Measurements from ENCODE around the gene TAF1B.

The TAF1B gene

GRCh38 chr2:9968553-9969497, 125.6 kb downstream of the TAF1B start:
- DNase-seq: no peak

- DNase-seq: no peak
Measured at GRCh38 chr2:9970200-9971044, 127.1 kb downstream of the TAF1B start.

- no peak for DNase-seq
Measured at GRCh38 chr2:9971105-9971818, 128.0 kb downstream of the TAF1B start.

GRCh38 chr2:9971890-9972289, 128.6 kb downstream of the TAF1B start:
- DNase-seq: no peak

- DNase-seq: no peak
Measured at GRCh38 chr2:9972621-9973479, 129.6 kb downstream of the TAF1B start.

GRCh38 chr2:9973690-9974089, 130.4 kb downstream of the TAF1B start:
- no peak for DNase-seq

- no peak for DNase-seq
Measured at GRCh38 chr2:9974343-9974742, 131.1 kb downstream of the TAF1B start.

- DNase-seq: no peak
Measured at GRCh38 chr2:9975328-9975727, 132.1 kb downstream of the TAF1B start.

- DNase-seq: peak; percentile 80
Measured at GRCh38 chr2:9975805-9976447, 132.7 kb downstream of the TAF1B start.

- DNase-seq: no peak
Measured at GRCh38 chr2:9979977-9980376, 136.7 kb downstream of the TAF1B start.

GRCh38 chr2:9980520-9980919, 137.2 kb downstream of the TAF1B start:
- DNase-seq: no peak

GRCh38 chr2:9981655-9982054, 138.4 kb downstream of the TAF1B start:
- DNase-seq: no peak

- no peak for DNase-seq
Measured at GRCh38 chr2:9982248-9982647, 139.0 kb downstream of the TAF1B start.

- no peak for DNase-seq
Measured at GRCh38 chr2:9982891-9983290, 139.6 kb downstream of the TAF1B start.

GRCh38 chr2:9983401-9984216, 140.3 kb downstream of the TAF1B start:
- no peak for DNase-seq
